Measurements from ENCODE around the gene SLC35F1.

DNA sequence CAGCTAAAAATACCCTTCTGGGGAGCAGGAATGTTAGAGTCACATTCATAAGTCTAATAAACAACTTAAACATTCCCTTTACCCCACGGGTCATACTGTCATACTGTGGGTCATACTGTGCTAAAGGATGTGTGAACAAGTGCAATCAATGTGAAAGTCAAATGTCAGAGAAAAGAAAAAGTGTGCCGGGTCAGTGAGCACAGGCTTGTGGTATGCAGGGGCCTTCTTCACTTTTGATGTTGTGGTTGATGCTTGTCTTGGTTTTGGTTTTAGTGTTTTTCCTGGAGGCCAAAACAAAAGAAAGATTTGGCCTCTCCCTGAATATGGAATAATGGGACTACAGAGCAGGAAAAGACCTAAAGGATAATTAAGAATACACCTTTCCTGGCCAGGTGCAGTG lies 373.1 kb downstream of the SLC35F1 start:
- TF ChIP-seq CTCF (IDR thresholded peaks at IDR 0.05; ENCODE audit: insufficient read depth, low read length) (no peak), POLR2AphosphoS5 (IDR thresholded peaks at IDR 0.05; ENCODE audit: low read depth) (no peak), GABPA (IDR thresholded peaks at IDR 0.05; ENCODE audit: low read depth) (no peak)
- TF ChIP-seq, protein P1, sequence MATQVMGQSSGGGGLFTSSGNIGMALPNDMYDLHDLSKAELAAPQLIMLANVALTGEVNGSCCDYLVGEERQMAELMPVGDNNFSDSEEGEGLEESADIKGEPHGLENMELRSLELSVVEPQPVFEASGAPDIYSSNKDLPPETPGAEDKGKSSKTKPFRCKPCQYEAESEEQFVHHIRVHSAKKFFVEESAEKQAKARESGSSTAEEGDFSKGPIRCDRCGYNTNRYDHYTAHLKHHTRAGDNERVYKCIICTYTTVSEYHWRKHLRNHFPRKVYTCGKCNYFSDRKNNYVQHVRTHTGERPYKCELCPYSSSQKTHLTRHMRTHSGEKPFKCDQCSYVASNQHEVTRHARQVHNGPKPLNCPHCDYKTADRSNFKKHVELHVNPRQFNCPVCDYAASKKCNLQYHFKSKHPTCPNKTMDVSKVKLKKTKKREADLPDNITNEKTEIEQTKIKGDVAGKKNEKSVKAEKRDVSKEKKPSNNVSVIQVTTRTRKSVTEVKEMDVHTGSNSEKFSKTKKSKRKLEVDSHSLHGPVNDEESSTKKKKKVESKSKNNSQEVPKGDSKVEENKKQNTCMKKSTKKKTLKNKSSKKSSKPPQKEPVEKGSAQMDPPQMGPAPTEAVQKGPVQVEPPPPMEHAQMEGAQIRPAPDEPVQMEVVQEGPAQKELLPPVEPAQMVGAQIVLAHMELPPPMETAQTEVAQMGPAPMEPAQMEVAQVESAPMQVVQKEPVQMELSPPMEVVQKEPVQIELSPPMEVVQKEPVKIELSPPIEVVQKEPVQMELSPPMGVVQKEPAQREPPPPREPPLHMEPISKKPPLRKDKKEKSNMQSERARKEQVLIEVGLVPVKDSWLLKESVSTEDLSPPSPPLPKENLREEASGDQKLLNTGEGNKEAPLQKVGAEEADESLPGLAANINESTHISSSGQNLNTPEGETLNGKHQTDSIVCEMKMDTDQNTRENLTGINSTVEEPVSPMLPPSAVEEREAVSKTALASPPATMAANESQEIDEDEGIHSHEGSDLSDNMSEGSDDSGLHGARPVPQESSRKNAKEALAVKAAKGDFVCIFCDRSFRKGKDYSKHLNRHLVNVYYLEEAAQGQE (IDR thresholded peaks at IDR 0.05; ENCODE audit: insufficient replicate concordance, low read depth), result no peak

All from HL-60 (cell line).